ENCODE data around the gene GLT1D1. TPM values are rescaled to one million over a fixed set of nuclear protein-coding genes. Genes with fewer than 3 reads are reported as not detected.

The GLT1D1 gene
- polyA plus RNA-seq, 1 of the 3 experiments (the other 2 are of a cell fraction): 0.05 TPM

DNA sequence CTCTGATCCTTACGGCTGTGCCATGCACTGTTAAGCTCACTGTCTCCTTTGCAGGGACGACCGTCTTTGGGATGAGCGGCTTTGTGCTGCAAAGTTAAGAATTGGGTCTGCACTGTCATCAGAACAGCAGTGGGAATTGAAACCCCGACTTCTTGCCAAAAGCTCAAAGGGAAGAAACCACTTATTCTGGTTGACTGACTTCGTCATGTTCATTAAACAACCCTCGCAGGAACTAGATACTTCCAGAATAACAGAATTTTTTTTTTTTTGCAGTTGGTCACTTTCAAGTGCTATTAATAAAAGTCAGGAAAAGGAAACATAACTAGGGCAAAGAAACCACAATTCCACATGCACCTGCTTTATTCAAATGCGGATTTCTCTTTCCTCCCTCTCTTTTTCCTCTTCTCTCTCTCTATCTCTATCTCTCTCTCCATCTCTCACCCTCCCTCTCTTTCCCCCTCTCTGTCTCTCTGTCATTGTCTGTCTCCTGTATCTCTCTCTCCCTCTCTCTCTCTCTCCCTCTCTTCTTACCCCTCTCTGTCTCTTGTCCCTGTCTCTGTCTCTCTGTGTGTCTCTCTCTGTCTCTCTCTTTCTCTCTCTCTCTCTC lies 12.3 kb upstream of the GLT1D1 start (continued):
- TF ChIP-seq FOXM1 (IDR thresholded peaks at IDR 0.05; ENCODE audit: low read depth) (no peak), MXI1 (IDR thresholded peaks at IDR 0.05; ENCODE audit: low read depth, low read length) (no peak), FOSL2 (IDR thresholded peaks at IDR 0.05; ENCODE audit: borderline replicate concordance, low read depth) (no peak), CTCF (IDR thresholded peaks at IDR 0.05) (no peak), ELF1 (IDR thresholded peaks at IDR 0.05) (no peak)
- TF ChIP-seq, protein P1, sequence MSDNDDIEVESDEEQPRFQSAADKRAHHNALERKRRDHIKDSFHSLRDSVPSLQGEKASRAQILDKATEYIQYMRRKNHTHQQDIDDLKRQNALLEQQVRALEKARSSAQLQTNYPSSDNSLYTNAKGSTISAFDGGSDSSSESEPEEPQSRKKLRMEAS (IDR thresholded peaks at IDR 0.05; ENCODE audit: low read depth): no peak

GRCh38 chr12:128842579-128842978 lies 10.7 kb upstream of the GLT1D1 start:
- no peak for DNase-seq
- H3K9me2 ChIP-seq: no peaks in the 10 kb centered on the region
- no peaks in the 10 kb centered on the region for H3K27me3 ChIP-seq (ENCODE audit: insufficient read depth)
- POLR2A ChIA-PET: interaction anchor here (0.6 kb wide), 1 partner anchor 77 kb away, joined by 3 read pairs; no protein-coding TSS in a partner anchor
- H3F3A ChIP-seq (replicated peaks; ENCODE audit: insufficient read depth): no peaks in the 10 kb centered on the region
- H3K36me3 ChIP-seq (replicated peaks in 1 of 2; ENCODE audit: control insufficient read depth in 1 of 2, insufficient read depth in 2 of 2, low read length in 1 of 2): no peaks in the 10 kb centered on the region
- 38% methylated on average over 11 of the region's 11 CpGs for WGBS (ENCODE audit: low lambda C conversion rate)
- H3K79me2 ChIP-seq (ENCODE audit: insufficient read depth): no peaks in the 10 kb centered on the region
- CTCF ChIA-PET: no interaction called here
- H3K9me3 ChIP-seq: no peaks in the 10 kb centered on the region
- no peaks in the 10 kb centered on the region for H4K20me1 ChIP-seq (ENCODE audit: insufficient read depth)
- H3K27ac ChIP-seq (ENCODE audit: low read depth in 2 of 2, low read length in 1 of 2): no peak overlapping the region
- no peak overlapping the region for H2AFZ ChIP-seq (ENCODE audit: low read depth)
- H3K4me1 ChIP-seq (ENCODE audit: control insufficient read depth in 1 of 2, insufficient read depth in 2 of 2, low read depth in 1 of 2, low read length in 1 of 2): no peaks in the 10 kb centered on the region
- H3K4me2 ChIP-seq: no peak overlapping the region
- H3K9ac ChIP-seq: no peak overlapping the region
- no peak overlapping the region for H3K4me3 ChIP-seq (ENCODE audit: low read depth in 2 of 2, low read length in 1 of 2)
- no peak for TF ChIP-seq USF1 (IDR thresholded peaks at IDR 0.05; ENCODE audit: borderline replicate concordance, low read depth)
- TF ChIP-seq CHD2 (IDR thresholded peaks at IDR 0.05; ENCODE audit: low read length, partially characterized antibody): no peak
- no peak for TF ChIP-seq YY1 (IDR thresholded peaks at IDR 0.05; ENCODE audit: low read depth)
- no peak for TF ChIP-seq RFX5 (IDR thresholded peaks at IDR 0.05; ENCODE audit: low read length)
- no peak for TF ChIP-seq TEAD4 (IDR thresholded peaks at IDR 0.05; ENCODE audit: borderline replicate concordance, insufficient read depth)

- no peak overlapping the region for H3K4me3 ChIP-seq (ENCODE audit: low read depth in 2 of 2, low read length in 1 of 2)
- H3K9me2 ChIP-seq: no peaks in the 10 kb centered on the region
- TF ChIP-seq MEF2A (IDR thresholded peaks at IDR 0.05; ENCODE audit: borderline replicate concordance, low read depth) (no peak), TAF1 (IDR thresholded peaks at IDR 0.05; ENCODE audit: borderline replicate concordance, low read depth, low read length) (no peak), NFIC (IDR thresholded peaks at IDR 0.05; ENCODE audit: borderline replicate concordance) (no peak), FOSL2 (IDR thresholded peaks at IDR 0.05; ENCODE audit: borderline replicate concordance, low read depth) (no peak)
- no peak overlapping the region for H3K27ac ChIP-seq (ENCODE audit: low read depth in 2 of 2, low read length in 1 of 2)
- no peak overlapping the region for H2AFZ ChIP-seq (ENCODE audit: low read depth)
- H3K9ac ChIP-seq: no peak overlapping the region
- no peaks in the 10 kb centered on the region for H4K20me1 ChIP-seq (ENCODE audit: insufficient read depth)
- H3F3A ChIP-seq (replicated peaks; ENCODE audit: insufficient read depth): no peaks in the 10 kb centered on the region
- no peaks in the 10 kb centered on the region for H3K9me3 ChIP-seq
- H3K27me3 ChIP-seq (ENCODE audit: insufficient read depth): no peaks in the 10 kb centered on the region
- no peak for DNase-seq
- CTCF ChIA-PET: no interaction called here
- POLR2A ChIA-PET: interaction anchor here (0.6 kb wide), 1 partner anchor 76 kb away, joined by 3 read pairs; no protein-coding TSS in a partner anchor
- no peaks in the 10 kb centered on the region for H3K36me3 ChIP-seq (replicated peaks in 1 of 2; ENCODE audit: control insufficient read depth in 1 of 2, insufficient read depth in 2 of 2, low read length in 1 of 2)
- H3K4me2 ChIP-seq: no peak overlapping the region
- H3K79me2 ChIP-seq (ENCODE audit: insufficient read depth): no peaks in the 10 kb centered on the region
- WGBS (ENCODE audit: low lambda C conversion rate): 25% methylated on average over 4 of the region's 4 CpGs
- no peaks in the 10 kb centered on the region for H3K4me1 ChIP-seq (ENCODE audit: control insufficient read depth in 1 of 2, insufficient read depth in 2 of 2, low read depth in 1 of 2, low read length in 1 of 2)
Observed at GRCh38 chr12:128843538-128843937, 9.7 kb upstream of the GLT1D1 start.
